GM20431 (cell line): Measurements from ENCODE around the gene XYLT1.
"Not testable (repeated sequence)": the region's sequence is repeated elsewhere in the genome, so short reads cannot be mapped to it uniquely, and the experiment has no call there.

ENCODE experiments used
- in situ Hi-C: fragments of 300-500 bp; cut with MseI, MboI; formaldehyde crosslinking; loops from one replicate; pipeline ENCODE4 v1.15.0; 2020; ENCODE audit warnings: low sequenced_read_pairs; ENCODE audit not compliant: unreplicated experiment

XYLT1 gene

DNA sequence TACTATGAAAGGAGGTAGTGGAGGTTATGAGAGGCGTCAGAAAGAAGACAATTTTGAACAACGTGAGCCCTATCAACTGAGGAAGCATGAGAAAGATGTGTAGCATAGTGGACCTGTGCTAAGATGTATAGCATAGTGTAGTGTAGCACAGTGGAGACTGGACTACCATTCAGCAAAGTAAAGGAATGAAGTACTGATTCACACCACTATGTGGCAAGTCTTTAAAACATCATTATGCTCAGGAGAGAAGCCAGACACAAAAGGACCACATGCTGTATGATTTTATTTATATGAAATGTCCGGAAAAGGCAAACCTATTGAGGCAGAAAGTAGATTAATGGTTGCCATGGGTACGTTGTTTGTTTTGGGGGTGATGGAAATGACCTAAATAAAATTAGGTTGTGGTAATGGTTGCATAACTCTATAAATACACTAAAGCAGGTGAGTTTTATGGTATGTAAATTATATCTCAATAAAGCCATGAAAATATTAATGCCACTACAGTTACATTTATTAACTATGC lies 20.4 kb upstream of the XYLT1 start:
- in situ Hi-C loops = no loop called here

DNA sequence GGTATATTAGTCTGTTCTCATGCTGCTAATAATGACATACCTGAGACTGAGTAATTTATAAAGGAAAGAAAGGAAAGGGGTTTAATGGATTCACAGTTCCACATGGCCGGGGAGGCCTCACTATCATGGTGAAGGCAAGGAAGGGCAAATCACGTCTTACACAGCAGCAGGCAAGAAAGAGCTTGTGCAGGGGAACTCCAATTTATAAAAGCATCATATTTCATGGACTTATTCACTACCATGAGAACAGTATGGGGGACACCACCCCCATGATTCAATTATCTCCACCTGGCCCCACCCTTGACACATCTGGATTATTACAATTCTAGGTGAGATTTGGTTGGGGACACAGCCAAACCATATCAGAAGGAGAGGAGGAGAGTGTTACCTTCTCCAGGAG lies 17.7 kb upstream of the XYLT1 start:
- in situ Hi-C loops = no loop called here

DNA sequence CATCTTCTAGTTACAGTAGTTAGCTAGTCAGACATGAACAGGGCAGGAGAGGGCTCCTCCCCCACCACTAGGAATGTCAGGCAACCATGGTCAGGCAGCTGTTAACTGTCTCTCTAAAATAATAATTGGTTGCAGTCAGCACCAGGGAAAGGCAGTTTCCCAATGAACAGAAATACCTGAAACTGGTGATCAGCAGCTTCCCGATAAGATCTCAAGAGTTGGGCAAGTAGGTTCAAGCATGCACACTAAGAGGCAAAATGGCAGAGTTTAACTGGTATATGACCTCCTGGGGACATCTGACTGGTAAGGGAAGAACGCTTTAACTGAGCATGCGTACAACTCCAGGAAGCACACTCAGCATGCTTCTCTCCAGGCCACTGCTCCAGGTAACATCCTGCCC lies 12.6 kb upstream of the XYLT1 start:
- in situ Hi-C loops = no loop called here

DNA sequence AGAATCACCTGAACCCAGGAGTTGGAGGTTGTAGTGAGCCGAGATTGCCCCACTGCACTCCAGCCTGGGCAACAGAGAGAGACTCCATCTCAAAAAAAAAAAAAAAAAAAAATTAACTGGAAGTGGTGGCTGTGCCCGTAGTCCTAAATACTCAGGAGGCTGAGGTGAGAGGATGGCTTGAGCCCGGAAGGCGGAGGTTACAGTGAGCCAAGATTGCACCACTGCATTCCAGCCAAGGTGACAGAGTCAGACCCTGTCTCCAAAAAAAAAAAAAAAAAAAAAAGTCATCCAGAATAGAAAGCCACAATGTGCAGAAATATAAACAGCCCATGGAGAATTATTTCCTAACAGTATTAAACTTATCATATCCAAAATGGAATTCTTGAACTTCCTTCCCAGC lies 11.6 kb upstream of the XYLT1 start:
- in situ Hi-C loops = not testable (repeated sequence)

DNA sequence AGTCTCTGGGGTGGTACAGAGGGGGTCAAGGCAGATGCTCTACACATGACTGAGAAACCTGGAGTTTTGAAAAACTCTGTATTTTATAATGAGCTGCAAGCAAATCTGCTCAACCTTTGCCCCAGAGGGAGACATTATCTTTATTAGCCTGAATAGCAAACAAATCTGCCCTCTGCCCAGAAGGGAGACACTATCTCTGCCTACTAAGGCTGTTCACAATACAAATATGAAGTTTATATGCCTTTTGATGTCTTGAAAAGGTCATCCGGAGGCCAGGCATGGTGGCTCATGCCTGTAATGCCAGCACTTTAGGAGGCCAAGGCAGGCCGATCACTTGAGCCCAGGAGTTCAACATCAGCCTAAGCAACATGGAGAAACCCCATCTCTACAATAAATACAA lies 11.0 kb upstream of the XYLT1 start:
- in situ Hi-C loops = no loop called here

DNA sequence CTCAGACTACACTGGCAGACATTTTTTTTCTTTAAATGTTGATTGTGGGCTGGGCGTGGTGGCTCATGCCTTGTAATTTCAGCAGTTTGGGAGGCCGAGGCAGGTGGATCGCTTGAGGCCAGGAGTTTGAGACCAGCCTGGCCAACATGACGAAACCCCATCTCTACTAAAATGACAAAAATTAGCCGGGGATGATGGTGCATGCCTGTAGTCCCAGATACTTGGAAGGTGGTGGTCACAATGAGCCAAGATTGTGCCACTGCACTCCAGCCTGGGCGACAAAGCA lies 6.4 kb upstream of the XYLT1 start:
- in situ Hi-C loops = not testable (repeated sequence)

DNA sequence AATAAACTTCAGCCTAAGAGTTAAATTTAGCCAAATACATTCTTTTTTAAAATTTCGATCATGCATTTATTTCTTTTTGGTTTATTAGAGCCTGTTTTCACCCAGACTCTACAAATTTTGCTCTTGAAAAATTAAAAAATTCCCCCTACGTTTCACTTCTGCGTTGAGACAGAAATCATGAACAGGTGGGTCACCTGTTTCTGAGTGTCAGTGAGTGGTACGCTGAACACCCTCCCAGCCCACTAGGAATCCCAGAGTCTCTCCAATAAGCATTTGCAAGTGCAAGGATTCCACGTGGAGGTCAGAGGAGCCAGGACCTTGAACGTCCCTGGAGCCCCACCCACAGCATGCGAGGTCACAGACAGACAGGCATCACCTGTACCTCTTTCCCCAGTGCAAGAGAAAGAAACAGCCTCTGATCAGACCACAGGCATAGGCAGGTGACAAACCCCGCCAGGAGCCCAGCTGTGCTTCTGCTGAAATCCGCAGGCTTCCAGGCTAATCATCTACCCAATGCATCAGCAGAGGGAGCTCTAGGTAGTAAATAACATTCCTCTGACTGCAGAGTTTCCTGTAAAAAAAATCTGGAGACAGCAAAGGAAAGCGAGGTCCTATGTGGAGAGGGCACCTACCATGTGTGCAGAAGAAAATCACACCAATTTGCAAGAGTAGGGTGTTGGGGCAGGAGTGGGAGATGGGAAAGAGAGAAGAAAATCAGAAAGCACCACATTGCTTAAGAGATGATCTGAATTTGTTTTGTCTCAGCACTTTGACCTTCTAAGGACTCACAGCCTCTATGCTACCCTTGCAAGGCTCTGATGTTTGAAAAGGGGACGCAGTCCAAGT lies 5.9 kb upstream of the XYLT1 start:
- in situ Hi-C loops = no loop called here

DNA sequence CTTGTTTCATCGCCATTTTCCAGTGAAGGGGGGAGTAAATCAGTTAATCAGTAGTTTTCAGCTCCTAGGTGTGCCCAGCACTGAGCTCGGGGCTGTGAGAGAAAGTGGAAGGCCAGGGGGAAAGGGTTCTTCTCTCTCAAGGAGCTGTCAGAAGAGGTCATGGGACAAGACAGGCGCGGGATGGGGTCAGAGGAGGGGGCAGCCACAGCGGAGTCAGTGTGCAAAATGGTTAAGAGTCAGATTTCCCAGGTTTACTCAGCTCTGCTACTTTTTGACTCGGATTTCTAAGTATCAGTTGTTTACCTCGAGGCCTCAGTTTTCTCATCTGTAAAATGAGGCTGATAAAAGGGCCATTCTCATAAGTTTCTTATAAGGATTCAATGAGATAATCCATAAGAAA lies 4.3 kb upstream of the XYLT1 start:
- in situ Hi-C loops = no loop called here

DNA sequence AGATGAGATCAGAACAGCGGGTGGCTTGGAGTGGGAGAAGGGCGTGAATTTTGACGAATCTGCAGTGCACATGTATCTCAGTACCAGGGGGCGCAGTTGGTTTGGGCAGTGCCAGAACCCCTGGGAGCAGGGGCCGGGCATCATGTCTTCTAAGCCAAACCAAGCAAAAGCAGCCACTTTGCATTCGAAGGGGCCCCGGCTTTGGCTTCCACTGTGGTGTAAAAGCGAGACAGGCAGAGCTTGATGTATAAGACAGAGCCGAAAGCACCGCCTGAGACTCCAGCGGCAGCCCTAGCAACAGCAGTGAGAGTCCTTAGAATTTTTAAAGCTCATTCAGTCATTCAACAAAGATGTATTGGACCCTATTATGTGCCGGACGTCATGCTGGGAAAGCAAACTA lies 3.8 kb upstream of the XYLT1 start:
- in situ Hi-C loops = no loop called here

DNA sequence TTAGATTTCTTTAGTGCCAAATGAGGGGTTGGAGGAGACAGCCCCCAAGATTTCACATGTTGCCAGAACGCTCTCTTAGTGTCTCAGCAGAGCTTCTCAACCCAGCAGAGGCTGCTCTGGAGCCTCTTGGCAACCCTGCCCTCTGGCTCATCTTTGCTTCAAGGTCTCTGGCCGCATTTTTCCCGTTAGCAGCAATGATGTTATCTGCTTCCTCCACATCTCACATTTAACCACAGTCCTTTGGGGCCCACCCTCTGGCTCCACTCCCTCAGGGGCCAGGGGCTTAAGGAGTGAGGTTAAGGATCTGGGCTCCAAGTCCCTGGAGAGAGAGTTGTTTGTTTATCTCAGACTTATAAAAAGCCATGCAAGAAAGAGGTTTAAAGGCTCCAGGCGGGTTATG lies 3.3 kb upstream of the XYLT1 start:
- in situ Hi-C loops = no loop called here

DNA sequence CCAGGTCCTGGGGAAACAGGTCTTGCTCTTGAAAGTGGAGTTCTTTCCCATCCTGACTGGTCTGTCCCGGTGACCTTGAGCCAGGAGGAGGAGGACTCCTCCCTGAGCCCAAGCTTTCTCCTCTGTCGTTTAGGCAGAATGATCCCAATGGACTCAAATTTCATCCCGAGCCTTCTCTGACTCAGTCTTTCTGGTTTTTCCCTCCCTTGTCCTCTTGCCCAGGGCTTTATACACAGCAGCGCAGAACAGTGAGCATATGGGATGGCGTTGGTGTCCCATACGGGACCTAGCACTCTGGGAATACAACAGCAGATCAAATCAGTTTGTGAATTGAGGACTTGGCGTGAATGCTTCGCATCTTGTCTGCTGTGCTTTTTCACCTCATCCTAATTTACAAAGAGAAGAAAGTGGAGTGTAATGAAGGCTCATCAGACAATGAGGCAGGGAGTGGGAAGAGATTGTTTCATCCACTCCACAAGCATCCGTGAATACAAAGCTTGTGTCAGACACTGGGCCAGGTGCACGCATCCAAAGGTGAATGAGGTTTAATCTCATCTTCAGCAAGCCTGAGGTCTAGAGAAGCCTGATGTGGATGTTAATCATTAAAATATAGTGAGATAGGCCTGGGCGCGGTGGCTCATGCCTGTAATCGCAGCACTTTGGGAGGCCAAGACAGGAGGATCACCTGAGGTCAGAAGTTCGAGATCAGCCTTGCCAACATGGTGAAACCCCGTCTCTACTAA lies 1.1 kb upstream of the XYLT1 start:
- in situ Hi-C loops = no loop called here

DNA sequence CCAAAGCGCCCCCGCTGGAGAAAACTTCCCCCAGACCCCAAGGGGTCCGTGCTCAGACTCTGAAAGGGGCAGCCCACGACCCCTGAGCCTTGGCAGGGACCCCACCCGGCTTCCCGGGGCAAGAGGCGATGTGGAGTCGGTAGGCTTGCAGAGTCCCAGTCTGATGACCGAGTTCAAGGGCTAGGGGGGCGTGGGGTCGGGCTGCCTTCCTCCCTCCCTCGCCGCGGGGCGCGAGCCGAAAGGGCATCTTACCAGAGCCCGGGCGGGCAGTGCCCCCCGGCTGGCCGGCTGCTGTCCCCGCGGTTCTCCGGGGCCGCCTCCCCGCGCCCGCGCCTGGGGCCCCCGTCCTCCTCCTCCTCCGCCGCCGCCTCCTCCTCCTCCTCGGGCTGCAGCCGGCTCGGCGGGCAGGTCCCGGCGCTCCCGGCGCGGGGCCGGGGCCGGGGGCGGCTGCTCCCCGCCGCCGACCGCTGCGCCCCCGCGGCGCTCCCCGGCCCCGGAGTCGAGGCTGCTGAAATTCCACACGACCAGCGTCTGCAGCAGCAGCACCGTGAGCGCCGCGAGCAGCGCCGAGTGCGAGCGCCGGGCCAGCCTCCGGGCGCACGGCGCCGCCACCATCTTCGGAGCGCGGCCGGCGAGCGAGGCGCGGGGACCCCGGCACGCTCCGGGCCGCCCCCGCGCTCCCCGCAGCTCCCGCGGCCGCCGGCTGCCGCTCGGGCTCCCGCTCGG lies 415 bp downstream of the XYLT1 start:
- in situ Hi-C loops = no loop called here

DNA sequence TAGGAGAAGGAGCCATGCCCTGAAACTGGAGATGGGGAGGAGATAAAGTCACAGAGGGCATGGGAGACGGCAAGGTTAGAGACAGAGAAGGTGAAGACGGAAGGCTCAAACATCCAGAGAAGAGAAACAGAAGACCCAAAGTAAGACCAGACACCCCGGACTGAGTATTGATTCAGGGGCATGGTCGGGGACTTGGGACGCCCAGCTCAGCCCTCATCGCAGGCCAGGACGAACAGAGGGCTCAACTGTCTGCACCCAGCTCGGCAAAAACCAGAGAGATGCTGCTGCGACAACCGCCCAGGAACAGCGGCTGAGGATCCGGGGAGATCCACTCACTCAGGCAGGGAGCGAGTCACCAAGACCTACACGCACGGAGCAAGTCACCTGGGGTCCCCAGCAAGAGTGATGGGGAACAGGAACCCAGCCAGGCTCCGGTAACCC lies 999 bp downstream of the XYLT1 start:
- in situ Hi-C loops = no loop called here

DNA sequence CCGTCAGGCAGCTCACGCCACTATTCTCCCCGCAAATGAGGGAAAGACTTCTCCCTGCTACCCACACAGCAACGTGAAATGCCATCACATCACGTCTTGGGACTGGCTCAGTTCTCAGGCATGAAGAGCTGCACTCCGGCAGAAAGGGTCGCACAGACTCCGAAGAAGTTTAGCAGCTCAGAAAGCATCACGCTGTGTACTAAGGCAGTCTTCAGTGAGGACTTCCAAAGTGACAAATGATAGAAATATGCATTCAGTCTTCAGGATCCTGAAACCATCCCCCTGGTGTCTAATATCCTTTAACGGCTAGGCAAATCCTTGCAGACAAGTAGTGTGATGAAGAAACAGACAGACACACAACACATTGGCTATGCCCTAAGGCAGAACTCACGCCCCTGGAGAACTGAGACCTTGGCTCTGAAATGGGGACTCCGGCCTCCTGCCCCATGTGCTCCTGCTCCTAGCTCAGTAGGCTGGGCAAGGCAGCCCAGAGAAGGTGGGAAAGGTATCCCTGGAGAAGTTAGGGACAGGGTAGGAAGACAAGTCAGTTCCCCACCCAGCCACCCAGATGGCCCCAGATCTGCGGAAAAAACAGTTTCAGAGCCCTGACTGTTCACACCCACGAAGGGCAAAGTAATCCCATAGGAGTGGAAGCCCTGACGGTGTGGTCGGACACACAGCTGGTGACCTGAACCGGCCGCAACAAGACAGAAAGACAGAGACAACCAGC lies 1.6 kb downstream of the XYLT1 start:
- in situ Hi-C loops = no loop called here

DNA sequence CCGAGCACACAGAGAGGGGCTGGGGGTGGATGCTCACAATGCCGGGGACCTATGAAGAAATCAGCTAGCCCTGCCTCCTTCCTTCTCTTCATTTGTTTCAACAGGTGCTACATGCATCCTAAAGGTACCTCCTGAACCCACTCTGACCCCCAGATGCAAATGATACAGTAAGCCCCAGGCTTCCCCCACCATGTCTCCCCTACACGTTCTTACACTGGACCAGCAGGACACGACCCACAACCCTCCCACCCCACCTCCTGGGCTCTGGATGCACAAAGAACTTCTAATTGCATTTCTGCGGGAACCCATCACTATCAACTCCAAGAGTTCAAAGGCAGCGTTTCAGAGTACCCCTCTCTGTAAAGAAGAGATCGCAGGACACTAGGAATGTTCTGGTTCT lies 2.1 kb downstream of the XYLT1 start:
- in situ Hi-C loops = no loop called here

DNA sequence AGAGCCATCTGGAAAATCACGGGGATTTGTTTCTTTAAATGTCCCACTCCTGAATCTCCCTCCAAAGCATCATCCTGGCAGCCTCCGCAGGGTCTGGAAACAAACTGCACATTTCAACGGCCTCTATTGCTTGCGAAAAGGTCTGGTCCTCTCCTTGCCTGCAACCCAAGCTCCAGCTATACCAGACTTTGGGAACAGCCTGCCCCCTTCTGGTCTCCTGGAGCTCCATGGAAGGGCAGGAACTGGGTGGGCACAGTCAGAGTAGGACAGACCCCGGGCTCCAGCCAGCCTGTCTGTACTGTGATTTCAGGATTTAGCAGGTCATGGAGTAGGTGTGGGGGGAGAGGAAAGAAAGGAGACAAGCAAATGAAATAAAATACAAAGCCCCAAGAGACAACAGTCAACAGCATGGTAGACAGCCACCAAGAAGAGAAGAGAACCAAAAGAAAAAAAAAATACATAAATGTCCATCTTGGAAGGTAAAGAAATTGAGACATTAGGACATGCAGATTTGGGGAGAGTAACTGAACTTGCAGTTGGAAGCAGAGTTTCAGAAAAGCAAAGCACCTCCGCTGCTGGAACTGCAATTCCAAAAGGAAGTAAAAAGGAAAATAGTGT lies 2.7 kb downstream of the XYLT1 start:
- in situ Hi-C loops = no loop called here

DNA sequence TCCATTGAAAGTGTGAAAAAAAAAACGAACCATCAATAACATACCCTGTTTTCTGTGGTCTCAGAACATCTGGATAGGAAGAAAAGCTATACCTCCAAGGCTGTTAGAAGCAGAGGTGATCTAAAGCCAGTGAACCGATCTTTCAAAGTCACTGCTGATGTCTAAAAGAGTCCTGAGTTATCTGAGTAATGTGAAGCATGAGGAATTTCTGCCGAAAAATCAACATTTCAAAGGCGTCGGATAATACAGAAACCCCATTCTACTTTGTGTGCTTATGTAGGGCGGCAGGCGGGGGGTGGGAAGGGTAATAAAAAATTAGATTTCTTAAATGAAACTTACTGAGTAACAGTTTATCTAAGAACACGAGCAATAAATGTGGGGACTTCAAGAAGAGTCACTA lies 3.9 kb downstream of the XYLT1 start:
- in situ Hi-C loops = no loop called here

DNA sequence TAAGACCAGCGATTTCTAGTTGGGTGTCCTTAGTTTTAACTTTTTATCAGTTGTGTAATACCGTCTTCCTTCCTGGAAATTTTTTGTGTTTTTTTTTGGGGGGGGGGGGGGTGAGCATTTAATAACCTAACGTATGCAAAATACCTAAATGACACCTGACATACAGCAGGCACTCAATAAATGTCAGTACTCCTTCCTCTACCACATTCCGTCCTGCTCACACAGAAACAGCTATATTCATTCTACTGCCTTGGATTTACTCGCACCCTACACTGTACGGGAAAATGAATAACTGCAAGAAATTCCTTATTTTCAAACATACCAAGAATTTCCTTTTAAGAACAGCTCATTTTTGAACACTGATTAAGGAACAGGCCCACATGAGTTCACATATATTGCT lies 5.3 kb downstream of the XYLT1 start:
- in situ Hi-C loops = no loop called here

DNA sequence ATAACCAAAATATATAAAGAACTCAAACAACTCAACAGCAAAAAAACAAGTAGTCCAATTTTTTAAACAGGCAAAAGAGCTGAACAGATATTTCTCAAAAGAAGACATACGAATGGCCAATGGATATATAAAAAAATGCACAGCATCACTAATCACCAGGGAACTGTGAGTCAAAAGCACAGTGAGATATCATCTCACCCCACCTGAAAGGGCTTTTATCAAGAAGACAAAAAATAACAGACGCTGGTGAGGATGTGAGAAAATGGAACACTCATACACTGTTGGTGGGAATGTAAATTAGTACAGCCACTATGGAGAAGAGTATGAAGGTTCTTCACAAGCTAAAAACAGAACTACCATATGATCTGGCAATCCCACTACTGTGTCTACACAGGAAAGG lies 7.4 kb downstream of the XYLT1 start:
- in situ Hi-C loops = no loop called here
